GM12891 (cell line): ENCODE measurements around the gene PNPLA7.

Experiments
- PAX5 ChIP-seq: IDR thresholded peaks from 2 replicates; pipeline ENCODE4 v1.6.1; 2011; ENCODE audit warnings: low read length, moderate library complexity, mild to moderate bottlenecking; ENCODE audit not compliant: insufficient read depth, severe bottlenecking
- POLR2A ChIP-seq: IDR thresholded peaks from 2 replicates; pipeline ENCODE4 v1.6.1; 2011; ENCODE audit warnings: low read depth, low read length, control low read depth
- POLR2AphosphoS5 ChIP-seq: IDR thresholded peaks from 2 replicates; pipeline ENCODE4 v1.6.1; 2011; ENCODE audit warnings: low read depth, low read length, control low read depth
- POU2F2 ChIP-seq: IDR thresholded peaks from 2 replicates; pipeline ENCODE4 v1.6.1; 2011; ENCODE audit warnings: low read depth, mild to moderate bottlenecking, control low read depth, low read length, moderate library complexity
- SPI1 ChIP-seq: IDR thresholded peaks from 2 replicates; pipeline ENCODE4 v1.6.1; 2011; ENCODE audit warnings: low read depth, low read length, control low read depth
- TAF1 ChIP-seq: IDR thresholded peaks from 2 replicates; pipeline ENCODE4 v1.6.1; 2011; ENCODE audit warnings: low read depth, low read length, control low read depth

- no peak for TF ChIP-seq POLR2A
- no peak for TF ChIP-seq POLR2AphosphoS5
- no peak for TF ChIP-seq TAF1
- no peak for TF ChIP-seq SPI1
- no peak for TF ChIP-seq POU2F2
- TF ChIP-seq PAX5, result no peak
Observed at GRCh38 chr9:137534256-137535119, 15.7 kb downstream of the PNPLA7 start.
